GM21529 (cell line): Measurements from ENCODE around the gene MRPL9.
"Not testable (repeated sequence)": the region's sequence is repeated elsewhere in the genome, so short reads cannot be mapped to it uniquely, and the experiment has no call there.

Experiments
- ATAC-seq: cut with Tn5 transposase; IDR thresholded peaks from one replicate; pipeline ENCODE4 v1.9.1; 2021; ENCODE audit not compliant: unreplicated experiment

MRPL9 gene

GRCh38 chr1:151733995-151734394 lies 29.3 kb downstream of the MRPL9 start:
- ATAC-seq = not testable (repeated sequence)

DNA sequence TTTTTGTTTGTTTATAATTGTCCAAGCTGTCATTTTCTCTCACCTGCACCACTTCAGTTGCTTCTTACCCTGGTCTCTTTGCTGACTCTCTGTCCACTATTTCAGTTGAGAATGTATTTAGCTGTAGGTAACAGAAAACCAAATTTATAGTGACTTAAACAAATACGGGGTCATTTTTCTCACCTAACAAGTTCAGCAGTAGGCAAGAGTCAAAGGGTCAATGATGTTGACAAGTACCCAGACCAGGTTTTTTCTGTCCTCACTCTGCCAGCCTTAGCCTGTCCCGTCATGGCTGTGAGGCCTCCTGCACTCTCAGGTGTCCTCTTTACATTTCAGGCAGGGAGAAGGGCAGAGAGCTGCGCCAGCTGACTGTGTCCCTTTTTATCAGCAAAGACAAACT lies 30.2 kb downstream of the MRPL9 start:
- ATAC-seq = no peak

DNA sequence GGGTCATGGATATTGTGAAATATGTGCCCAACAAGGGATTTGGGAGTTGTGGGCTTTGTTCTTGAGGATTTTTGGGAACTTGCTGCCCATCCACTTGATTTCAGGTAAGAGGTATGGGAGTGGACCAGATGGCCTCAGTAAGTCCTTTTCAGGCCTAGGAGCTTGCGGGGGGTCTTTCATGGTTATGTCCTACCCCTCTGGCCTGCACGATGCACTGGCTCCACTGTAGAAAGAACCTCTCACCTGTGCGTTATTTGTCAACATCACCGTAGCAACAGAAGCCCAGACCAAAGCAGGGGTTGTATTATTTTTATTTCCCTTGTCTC lies 33.4 kb downstream of the MRPL9 start:
- no peak for ATAC-seq

GRCh38 chr1:151729157-151729965 lies 33.9 kb downstream of the MRPL9 start:
- ATAC-seq = no peak

GRCh38 chr1:151728151-151729054 lies 34.9 kb downstream of the MRPL9 start:
- no peak for ATAC-seq

DNA sequence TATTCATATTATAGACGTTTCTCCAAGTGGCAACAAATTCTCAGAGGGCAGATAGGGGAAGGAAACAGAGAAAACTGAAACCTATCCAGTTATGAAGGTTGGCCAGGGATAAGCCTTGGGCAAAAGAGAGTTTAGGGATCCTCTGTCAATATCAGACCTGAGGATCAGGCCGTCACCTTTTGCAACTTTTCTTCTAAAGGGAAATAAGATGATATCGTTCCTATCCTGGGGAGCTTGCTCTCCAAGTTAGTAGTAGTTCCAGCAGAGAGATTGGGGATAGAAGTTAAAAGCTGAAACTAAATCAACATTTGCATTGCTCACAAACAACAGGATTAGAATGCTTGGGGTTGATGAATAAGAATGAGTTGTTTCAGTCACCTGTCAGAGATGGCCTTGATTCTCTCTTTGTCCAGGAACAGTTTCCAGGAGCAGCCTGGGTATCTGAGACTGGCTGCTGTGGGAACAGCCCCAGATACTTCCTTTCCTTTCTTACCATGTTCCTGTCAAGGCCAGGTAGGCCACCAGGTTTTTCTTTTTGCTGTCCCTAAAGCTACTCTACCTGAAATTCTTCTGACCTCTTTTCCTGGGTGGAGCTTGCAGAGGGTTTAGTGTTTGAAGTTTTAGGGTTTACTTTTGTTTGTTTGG lies 39.4 kb downstream of the MRPL9 start:
- ATAC-seq = no peak

GRCh38 chr1:151721788-151722510 lies 41.3 kb downstream of the MRPL9 start:
- no peak for ATAC-seq

DNA sequence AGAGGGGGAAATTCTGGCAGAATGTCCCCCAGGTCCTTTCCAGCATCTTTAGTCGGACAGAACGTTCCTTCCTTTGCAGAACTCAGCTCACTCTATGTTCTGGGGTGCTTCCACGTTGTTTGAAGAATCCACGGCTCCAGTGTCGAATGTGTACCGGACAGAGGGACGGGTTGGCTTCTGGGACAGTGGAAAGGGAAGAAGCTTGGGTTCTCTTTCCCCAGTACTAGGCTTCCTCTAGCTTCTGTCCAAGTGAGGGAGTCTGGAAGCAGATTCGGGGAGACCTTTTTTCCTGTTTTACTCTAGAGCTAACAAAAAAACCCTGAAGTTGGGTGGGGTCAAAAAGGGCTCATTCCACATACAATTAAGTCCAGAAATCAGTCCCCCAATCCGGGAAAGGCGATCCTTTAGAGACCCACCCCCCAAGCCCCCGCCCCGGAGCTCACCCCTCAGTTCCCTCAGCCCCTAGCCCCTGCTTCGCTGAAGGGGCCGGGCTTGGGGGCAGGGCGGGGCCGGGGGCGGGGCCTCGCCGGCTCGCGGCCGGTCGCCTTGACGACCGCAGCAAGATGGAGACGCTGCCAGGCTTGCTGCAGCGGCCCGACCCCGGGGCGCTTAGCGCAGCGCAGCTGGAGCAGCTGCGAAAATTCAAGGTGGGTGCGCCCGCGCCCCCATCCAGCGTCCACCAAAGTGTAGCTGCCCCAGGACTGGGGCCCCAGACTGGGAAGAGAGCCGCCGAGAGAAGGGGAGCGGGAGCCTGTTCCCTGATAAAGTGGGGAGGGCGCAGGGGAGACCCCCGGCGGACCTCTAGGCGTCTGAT lies 42.1 kb downstream of the MRPL9 start, which contains the start of gene RIIAD1:
Gene RIIAD1, plus strand, starts transcription at position 549 of the 814 bp plus-strand sequence. Its CDS starts 15 bp downstream, at position 564.
- ATAC-seq = peak; percentile 58

DNA sequence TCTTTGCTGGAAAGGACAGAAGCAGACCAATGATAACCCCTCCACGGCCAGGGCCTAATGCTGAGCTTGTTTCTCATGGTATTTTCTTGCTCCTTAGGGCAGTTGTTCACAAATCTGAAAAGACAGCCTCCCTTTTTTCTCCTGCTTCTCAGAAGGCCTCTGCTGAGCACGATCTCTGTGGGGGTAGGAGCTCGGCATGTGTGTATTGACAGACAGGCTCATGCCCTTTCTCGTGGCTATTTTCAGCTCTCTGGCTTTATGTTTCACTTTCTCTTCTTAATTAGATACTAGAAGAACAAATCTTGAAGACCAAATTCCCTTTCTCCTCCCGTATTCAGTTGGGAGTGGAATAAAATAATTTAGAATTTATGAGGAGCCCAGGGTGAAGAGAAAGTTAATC lies 42.7 kb downstream of the MRPL9 start:
- peak; percentile 59 for ATAC-seq

DNA sequence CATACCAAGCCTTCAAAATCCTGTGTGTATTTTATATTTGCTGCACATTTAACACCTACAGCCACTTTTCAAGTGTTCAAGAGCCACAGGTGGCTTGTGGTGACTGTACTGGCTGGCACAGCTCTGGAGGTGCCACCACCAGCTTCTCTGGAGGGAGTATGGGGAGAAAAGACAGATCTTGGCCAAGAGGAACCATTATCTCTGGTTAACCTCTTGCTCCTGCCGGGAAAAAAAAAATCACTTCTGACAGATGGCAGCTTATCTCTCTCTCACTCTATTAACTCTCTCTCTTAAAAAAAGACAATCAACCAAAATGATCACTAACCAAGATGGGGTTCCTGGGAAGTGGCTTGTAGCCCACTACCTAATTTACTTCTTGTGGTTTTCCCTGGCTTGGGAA lies 43.2 kb downstream of the MRPL9 start:
- ATAC-seq = no peak

DNA sequence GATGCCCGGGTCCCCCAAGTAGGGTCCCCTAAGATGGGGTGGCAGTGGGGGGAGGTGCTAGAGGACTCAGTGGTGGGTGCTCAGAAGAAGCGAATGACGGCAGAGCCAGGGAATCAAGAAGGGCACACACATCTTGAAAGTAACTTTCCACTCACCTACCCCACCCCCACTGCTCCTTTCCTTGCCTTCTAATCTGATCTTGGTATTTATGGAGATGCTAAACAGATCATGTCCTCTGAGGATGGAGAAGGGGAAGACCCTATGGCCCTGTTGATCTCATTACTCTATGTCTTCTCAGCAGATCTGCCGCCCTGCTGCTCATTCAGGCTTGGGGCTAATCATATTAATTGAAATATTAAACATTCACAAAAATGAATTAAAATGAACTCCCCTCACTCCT lies 44.6 kb downstream of the MRPL9 start:
- no peak for ATAC-seq

- ATAC-seq = no peak
These were observed 45.3 kb downstream of the MRPL9 start for GRCh38 chr1:151718011-151718431.

GRCh38 chr1:151716771-151717631 lies 46.3 kb downstream of the MRPL9 start, which contains the start of gene CELF3:
Gene CELF3 (minus strand): TSS chr1:151716803. CDS start chr1:151716020, 783 bp downstream.
- no peak for ATAC-seq

- no peak for ATAC-seq
These were observed 46.9 kb downstream of the MRPL9 start for GRCh38 chr1:151716405-151716762.

DNA sequence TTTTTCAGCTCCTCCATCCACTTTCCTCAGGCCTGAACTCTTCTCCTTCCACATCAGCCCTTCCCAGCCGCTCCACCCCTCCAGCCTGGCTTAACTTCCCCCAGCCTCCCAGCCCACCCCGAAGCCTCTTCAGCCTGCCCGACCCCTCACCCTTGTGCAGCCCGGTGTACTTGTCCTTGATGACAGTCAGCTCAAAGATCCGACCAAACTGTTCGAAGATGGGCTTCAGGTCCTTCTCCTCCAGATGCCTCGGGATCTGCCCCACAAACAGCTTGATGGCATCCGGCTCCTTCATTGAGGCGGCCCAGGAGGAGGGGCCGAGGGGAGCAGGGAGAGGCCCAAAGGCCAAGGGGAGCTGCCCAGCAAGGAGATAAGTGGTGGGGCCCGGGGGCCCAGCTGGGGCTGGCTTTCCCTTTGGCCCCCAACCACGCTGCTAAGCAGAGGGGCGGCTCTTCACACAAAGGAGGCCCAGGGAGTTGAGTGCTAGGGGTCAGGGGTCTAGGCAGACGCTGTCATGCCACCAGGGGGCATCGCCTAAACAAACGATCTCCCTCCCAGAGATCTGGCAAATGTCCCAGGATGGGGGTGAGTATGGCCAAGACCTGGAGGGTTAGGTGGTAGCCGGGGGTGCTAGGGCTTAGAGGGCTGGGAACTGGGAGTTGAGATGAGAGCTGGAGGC lies 47.4 kb downstream of the MRPL9 start:
- ATAC-seq = no peak

DNA sequence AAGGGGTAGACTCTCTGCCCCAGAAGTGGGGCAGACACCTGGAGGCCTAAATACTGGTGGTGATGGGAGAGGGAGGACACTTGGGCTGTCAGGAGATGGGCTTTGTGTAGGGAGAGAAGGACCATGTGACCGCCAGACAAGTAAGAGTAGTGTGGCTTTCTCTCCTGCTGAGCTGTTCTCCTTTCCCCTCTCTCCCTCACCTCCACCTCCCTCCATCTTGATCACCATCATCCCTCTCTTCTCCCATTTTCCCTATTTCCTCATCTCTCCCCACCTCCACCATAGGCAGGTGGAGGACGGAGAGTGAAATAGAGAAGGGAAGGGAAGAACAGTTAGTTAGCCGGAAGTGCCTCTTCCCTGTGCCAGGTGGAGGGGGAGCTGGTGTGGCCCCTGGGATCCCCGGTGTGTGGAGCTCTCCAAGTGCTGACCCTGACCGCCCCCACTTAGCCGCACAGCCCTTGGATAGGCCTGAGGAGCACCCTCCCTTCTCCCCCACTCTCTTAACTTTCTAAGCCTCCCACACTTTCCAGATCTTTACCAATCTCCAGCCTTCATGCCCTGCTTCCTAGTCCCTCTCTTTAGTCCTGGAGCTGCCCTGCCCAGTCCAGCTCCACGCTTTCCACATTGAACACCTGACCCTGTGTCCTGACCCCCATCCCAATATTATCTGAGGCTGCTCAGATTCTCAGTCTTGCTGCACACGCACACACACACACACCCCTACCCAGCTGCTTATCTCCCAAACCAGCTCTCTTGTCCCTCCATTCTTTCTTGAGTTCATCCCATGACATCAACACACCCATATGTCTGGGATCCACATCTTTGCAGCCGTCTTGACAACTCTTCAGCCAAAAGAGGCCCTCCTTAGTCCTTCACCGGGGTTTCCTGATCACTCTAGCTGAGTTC lies 48.2 kb downstream of the MRPL9 start:
- ATAC-seq = no peak

- no peak for ATAC-seq
These were observed 49.4 kb downstream of the MRPL9 start for GRCh38 chr1:151713874-151714273.
